Neural cell (in vitro differentiated cells): ENCODE data around the gene TM9SF4. TPM values are rescaled to one million over a fixed set of nuclear protein-coding genes. Genes with fewer than 3 reads are reported as not detected.

Experiments used
- H2AFZ ChIP-seq: fragments of 200-600, 300-800 bp; sonication (generic), shearing (Covaris generic); 2 replicates; pipeline ENCODE4 v1.6.0; 2014; ENCODE audit warnings: low read depth, mild to moderate bottlenecking, antibody characterized with exemption, low read length, moderate library complexity
- H3F3A ChIP-seq: fragments of 200-600 bp; shearing (Covaris generic); 2 replicates; pipeline ENCODE4 v1.6.1; 2016; ENCODE audit warnings: mild to moderate bottlenecking, moderate library complexity, mixed read lengths, antibody characterized with exemption, low read length; ENCODE audit not compliant: insufficient read depth, poor library complexity, severe bottlenecking
- H3K27ac ChIP-seq: fragments of 200-600, 300-800 bp; sonication (generic), shearing (Covaris generic); 2 replicates; pipeline ENCODE4 v1.5.1; 2014; ENCODE audit warnings: mild to moderate bottlenecking, low read length, moderate library complexity
- H3K27me3 ChIP-seq: fragments of 300-800, 200-600 bp; sonication (generic), shearing (Covaris generic); 2 replicates; pipeline ENCODE4 v1.6.0; 2014; ENCODE audit warnings: mild to moderate bottlenecking, low read depth, low read length, moderate library complexity; ENCODE audit not compliant: insufficient read depth
- H3K36me3 ChIP-seq: fragments of 300-800, 200-600 bp; sonication (generic), shearing (Covaris generic); 2 replicates; pipeline ENCODE4 v1.5.1; 2014; ENCODE audit warnings: mild to moderate bottlenecking, antibody characterized with exemption, low read length, moderate library complexity; ENCODE audit not compliant: insufficient read depth
- H3K4me2 ChIP-seq: fragments of 300-800, 200-600 bp; sonication (generic), shearing (Covaris generic); 2 replicates; pipeline ENCODE4 v1.6.0; 2014; ENCODE audit warnings: mild to moderate bottlenecking, low read length
- H3K4me3 ChIP-seq: fragments of 300-800, 200-600 bp; sonication (generic), shearing (Covaris generic); 2 replicates; pipeline ENCODE4 v1.5.1; 2014; ENCODE audit warnings: mild to moderate bottlenecking, low read length, moderate library complexity
- H3K79me2 ChIP-seq: fragments of 200-600 bp; shearing (Covaris generic); replicated peaks from 2 replicates; pipeline ENCODE4 v1.6.0; 2014; ENCODE audit warnings: mild to moderate bottlenecking, low read length, moderate library complexity; ENCODE audit not compliant: insufficient read depth
- H3K9ac ChIP-seq: fragments of 300-800, 200-600 bp; sonication (generic), shearing (Covaris generic); 2 replicates; pipeline ENCODE4 v1.6.1; 2016; ENCODE audit warnings: mild to moderate bottlenecking, low read length, mixed read lengths
- H3K9me2 ChIP-seq: fragments of 200-600 bp; shearing (Covaris generic); 2 replicates; pipeline ENCODE4 v1.6.1; 2016; ENCODE audit warnings: mild to moderate bottlenecking, low read length, mixed read lengths; ENCODE audit not compliant: insufficient read depth
- H3K9me3 ChIP-seq: fragments of 200-600, 300-800 bp; sonication (generic), shearing (Covaris generic); 2 replicates; pipeline ENCODE4 v1.6.1; 2016; ENCODE audit warnings: mild to moderate bottlenecking, mixed run types, low read length, moderate library complexity, mixed read lengths
- H4K20me1 ChIP-seq: fragments of 200-600 bp; shearing (Covaris generic); 2 replicates; pipeline ENCODE4 v1.6.1; 2016; ENCODE audit warnings: mild to moderate bottlenecking, mixed run types; ENCODE audit not compliant: insufficient read depth
- CTCF ChIP-seq: fragments of 450-650 bp; IDR thresholded peaks from 2 replicates; pipeline ENCODE4 v1.5.1; 2014; ENCODE audit warnings: antibody characterized with exemption, mild to moderate bottlenecking, moderate library complexity; ENCODE audit not compliant: poor library complexity, severe bottlenecking
- EP300 ChIP-seq: fragments of 450-650 bp; conservative IDR thresholded peaks from 2 replicates; pipeline ENCODE4 v1.6.1; 2014; ENCODE audit warnings: antibody characterized with exemption, mild to moderate bottlenecking, moderate library complexity; ENCODE audit not compliant: poor library complexity, severe bottlenecking
- EZH2 ChIP-seq: fragments of 200-600, 300-800 bp; shearing (Covaris generic), sonication (generic); IDR thresholded peaks from 2 replicates; pipeline ENCODE4 v1.6.1; 2014; ENCODE audit warnings: antibody characterized with exemption, low read length, borderline replicate concordance, mild to moderate bottlenecking; ENCODE audit not compliant: insufficient read depth, poor library complexity, severe bottlenecking
- MXI1 ChIP-seq: fragments of 450-650 bp; conservative IDR thresholded peaks from 2 replicates; pipeline ENCODE4 v1.6.1; 2014; ENCODE audit warnings: antibody characterized with exemption, mild to moderate bottlenecking; ENCODE audit not compliant: poor library complexity, severe bottlenecking
- POLR2AphosphoS5 ChIP-seq: IDR thresholded peaks from 2 replicates; pipeline ENCODE4 v1.6.1; 2012
- RAD21 ChIP-seq: fragments of 450-650 bp; conservative IDR thresholded peaks from 2 replicates; pipeline ENCODE4 v1.6.1; 2014; ENCODE audit warnings: antibody characterized with exemption, mild to moderate bottlenecking, moderate library complexity
- SMC3 ChIP-seq: fragments of 450-650 bp; conservative IDR thresholded peaks from 2 replicates; pipeline ENCODE4 v1.6.1; 2014; ENCODE audit warnings: antibody characterized with exemption, mild to moderate bottlenecking, moderate library complexity; ENCODE audit not compliant: poor library complexity
- TAF1 ChIP-seq: IDR thresholded peaks from 2 replicates; pipeline ENCODE4 v1.6.1; 2012; ENCODE audit warnings: low read depth
- polyA plus RNA-seq: library from polyadenylated mRNA; depleted of rRNA; stranded (reverse); fragments of >200 nt; gene quantifications from 2 replicates; pipeline ENCODE4 v1.2.3, GENCODE V29; 2014
- TF ChIP-seq, protein P1 (sequence below): IDR thresholded peaks from 2 replicates; pipeline ENCODE4 v1.6.1; 2012; ENCODE audit warnings: borderline replicate concordance

The TM9SF4 gene
- polyA plus RNA-seq, 1 donor from 2014 or later = 18.3 TPM

DNA sequence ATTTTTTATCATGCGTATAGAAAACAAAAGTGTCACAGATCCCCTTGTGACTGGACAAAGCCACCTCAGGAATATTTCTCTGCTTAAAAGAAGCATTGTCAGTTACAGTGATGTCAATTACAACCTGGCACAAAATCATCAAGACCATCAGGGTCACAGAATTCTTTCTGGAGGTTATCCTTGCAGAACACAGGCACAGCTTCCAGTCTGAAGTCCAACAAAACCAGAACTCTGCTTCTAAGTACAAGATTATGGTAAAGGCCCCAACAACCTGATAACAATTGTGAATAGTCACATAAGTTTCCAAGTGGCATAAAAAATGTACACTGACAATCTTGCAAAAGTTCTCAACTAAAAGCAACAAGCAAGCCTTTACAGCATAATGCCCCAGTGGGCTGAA, 77.0 kb downstream of the TM9SF4 start:
- H3K4me3 ChIP-seq = no peak overlapping the region
- no peak overlapping the region for H3K27ac ChIP-seq
- no peaks in the 10 kb centered on the region for H3K9me2 ChIP-seq
- no peaks in the 10 kb centered on the region for H3K79me2 ChIP-seq
- no peaks in the 10 kb centered on the region for H3K36me3 ChIP-seq
- no peaks in the 10 kb centered on the region for H3K9me3 ChIP-seq
- no peak overlapping the region for H3K9ac ChIP-seq
- TF ChIP-seq MXI1 (no peak), RAD21 (no peak), SMC3 (no peak), POLR2AphosphoS5 (no peak), TAF1 (no peak), EP300 (no peak), CTCF (no peak), EZH2 (no peak)
- TF ChIP-seq, protein P1, sequence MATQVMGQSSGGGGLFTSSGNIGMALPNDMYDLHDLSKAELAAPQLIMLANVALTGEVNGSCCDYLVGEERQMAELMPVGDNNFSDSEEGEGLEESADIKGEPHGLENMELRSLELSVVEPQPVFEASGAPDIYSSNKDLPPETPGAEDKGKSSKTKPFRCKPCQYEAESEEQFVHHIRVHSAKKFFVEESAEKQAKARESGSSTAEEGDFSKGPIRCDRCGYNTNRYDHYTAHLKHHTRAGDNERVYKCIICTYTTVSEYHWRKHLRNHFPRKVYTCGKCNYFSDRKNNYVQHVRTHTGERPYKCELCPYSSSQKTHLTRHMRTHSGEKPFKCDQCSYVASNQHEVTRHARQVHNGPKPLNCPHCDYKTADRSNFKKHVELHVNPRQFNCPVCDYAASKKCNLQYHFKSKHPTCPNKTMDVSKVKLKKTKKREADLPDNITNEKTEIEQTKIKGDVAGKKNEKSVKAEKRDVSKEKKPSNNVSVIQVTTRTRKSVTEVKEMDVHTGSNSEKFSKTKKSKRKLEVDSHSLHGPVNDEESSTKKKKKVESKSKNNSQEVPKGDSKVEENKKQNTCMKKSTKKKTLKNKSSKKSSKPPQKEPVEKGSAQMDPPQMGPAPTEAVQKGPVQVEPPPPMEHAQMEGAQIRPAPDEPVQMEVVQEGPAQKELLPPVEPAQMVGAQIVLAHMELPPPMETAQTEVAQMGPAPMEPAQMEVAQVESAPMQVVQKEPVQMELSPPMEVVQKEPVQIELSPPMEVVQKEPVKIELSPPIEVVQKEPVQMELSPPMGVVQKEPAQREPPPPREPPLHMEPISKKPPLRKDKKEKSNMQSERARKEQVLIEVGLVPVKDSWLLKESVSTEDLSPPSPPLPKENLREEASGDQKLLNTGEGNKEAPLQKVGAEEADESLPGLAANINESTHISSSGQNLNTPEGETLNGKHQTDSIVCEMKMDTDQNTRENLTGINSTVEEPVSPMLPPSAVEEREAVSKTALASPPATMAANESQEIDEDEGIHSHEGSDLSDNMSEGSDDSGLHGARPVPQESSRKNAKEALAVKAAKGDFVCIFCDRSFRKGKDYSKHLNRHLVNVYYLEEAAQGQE = no peak
- H3K4me2 ChIP-seq = no peak overlapping the region
- no peaks in the 10 kb centered on the region for H4K20me1 ChIP-seq
- H2AFZ ChIP-seq = no peak overlapping the region
- H3F3A ChIP-seq = no peaks in the 10 kb centered on the region
- no peaks in the 10 kb centered on the region for H3K27me3 ChIP-seq

- Histone ChIP-seq H3K4me2 (no peak overlapping the region), H3F3A (no peaks in the 10 kb centered on the region), H3K36me3 (no peaks in the 10 kb centered on the region), H3K9me2 (no peaks in the 10 kb centered on the region), H2AFZ (no peak overlapping the region), H3K27me3 (no peaks in the 10 kb centered on the region), H4K20me1 (no peaks in the 10 kb centered on the region), H3K4me3 (peak overlapping the region; percentile 67), H3K9ac (no peak overlapping the region), H3K79me2 (no peaks in the 10 kb centered on the region), H3K9me3 (no peaks in the 10 kb centered on the region), H3K27ac (no peak overlapping the region)
- no peak for TF ChIP-seq EZH2
- no peak for TF ChIP-seq TAF1
These were observed 79.0 kb downstream of the TM9SF4 start for GRCh38 chr20:32188376-32189122.

DNA sequence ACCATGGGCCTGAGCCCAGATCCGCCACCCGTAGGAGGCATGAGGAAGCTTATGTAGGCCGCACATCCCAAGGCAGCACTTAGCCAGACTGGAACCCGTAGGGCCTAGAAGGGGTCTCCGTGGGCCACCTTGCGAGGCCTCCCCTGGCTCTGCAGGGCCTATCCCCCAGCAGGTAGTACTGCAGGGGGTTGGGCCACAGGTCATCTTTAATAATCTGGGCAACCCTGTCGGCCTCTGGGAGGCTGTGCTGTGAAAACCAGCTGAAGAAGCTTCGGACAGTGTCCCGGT, 79.6 kb downstream of the TM9SF4 start:
- H3K9me3 ChIP-seq = no peaks in the 10 kb centered on the region
- H3K79me2 ChIP-seq = no peaks in the 10 kb centered on the region
- H3K27ac ChIP-seq = no peak overlapping the region
- H3K4me3 ChIP-seq = peak overlapping the region; percentile 67
- no peaks in the 10 kb centered on the region for H4K20me1 ChIP-seq
- TF ChIP-seq EZH2 = no peak
- no peak for TF ChIP-seq MXI1
- TF ChIP-seq, protein P1 = no peak
- no peak for TF ChIP-seq CTCF
- TF ChIP-seq RAD21 = no peak
- no peak for TF ChIP-seq POLR2AphosphoS5
- TF ChIP-seq TAF1 = no peak
- TF ChIP-seq EP300 = no peak
- no peak for TF ChIP-seq SMC3
- no peak overlapping the region for H2AFZ ChIP-seq
- H3K36me3 ChIP-seq = no peaks in the 10 kb centered on the region
- H3K27me3 ChIP-seq = no peaks in the 10 kb centered on the region
- H3K4me2 ChIP-seq = no peak overlapping the region
- no peaks in the 10 kb centered on the region for H3F3A ChIP-seq
- H3K9me2 ChIP-seq = no peaks in the 10 kb centered on the region
- no peak overlapping the region for H3K9ac ChIP-seq
